Measurements from ENCODE around the gene GALNT17. TPM values are rescaled to one million over a fixed set of nuclear protein-coding genes. Genes with fewer than 3 reads are reported as not detected.
A peak's percentile ranks its signal among the peaks of the same experiment; 100 is the strongest.

Gene GALNT17
- polyA plus RNA-seq, 1 donor from 2014 or later, result 15.7 TPM

DNA sequence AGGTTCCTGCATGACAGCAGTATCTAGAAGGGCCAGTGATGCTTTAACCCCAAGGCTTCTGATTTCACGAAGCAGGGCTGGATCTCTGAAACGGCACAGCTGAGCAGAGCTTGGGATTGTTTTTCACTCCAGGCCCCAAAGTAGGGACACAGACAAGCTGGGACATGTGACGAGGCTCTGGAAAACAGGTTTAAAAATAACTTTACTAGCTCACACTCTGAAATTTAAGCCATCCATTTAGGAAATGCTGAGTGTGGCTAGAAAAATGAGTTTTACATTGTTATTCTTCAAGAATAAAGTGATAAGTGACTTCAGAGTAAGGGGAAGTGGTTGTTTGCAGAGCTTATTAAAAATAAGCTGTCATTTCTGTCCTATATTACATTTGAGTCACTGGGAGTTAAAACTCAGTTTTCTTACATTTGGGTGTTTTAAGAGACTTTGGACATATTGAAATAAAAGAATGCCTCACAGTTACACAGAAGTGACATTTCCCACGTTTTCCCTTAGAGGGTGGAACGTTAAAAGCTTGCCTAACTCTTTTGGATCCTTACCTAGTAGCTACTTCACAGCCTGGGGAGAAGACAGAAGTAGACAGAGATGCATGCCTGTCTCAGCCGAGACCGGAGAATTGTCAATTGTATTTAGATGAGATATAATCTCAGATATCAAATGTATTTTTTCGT is 107.8 kb downstream of the GALNT17 start:
- H3K4me3 ChIP-seq (ENCODE audit: low read length), result no peak overlapping the region
- H3F3A ChIP-seq (ENCODE audit: insufficient read depth, low read length, poor library complexity, severe bottlenecking), result no peaks in the 10 kb centered on the region
- TF ChIP-seq EP300 (conservative IDR thresholded peaks at IDR 0.05; ENCODE audit: poor library complexity, severe bottlenecking) (no peak), SMC3 (conservative IDR thresholded peaks at IDR 0.05; ENCODE audit: poor library complexity) (no peak)
- no peaks in the 10 kb centered on the region for H3K9me3 ChIP-seq (ENCODE audit: low read length)
- H3K79me2 ChIP-seq (replicated peaks; ENCODE audit: insufficient read depth, low read length), result no peaks in the 10 kb centered on the region
- no peak overlapping the region for H3K4me2 ChIP-seq (ENCODE audit: low read length)
- no peak overlapping the region for H2AFZ ChIP-seq (ENCODE audit: low read depth, low read length)
- no peak overlapping the region for H3K9ac ChIP-seq (ENCODE audit: low read length)
- no peak overlapping the region for H3K27ac ChIP-seq (ENCODE audit: low read length)
- no peaks in the 10 kb centered on the region for H3K9me2 ChIP-seq (ENCODE audit: insufficient read depth, low read length)
- no peaks in the 10 kb centered on the region for H3K27me3 ChIP-seq (ENCODE audit: insufficient read depth, low read depth, low read length)
- H3K36me3 ChIP-seq (ENCODE audit: insufficient read depth, low read length), result no peaks in the 10 kb centered on the region
- H4K20me1 ChIP-seq (ENCODE audit: insufficient read depth), result no peaks in the 10 kb centered on the region

DNA sequence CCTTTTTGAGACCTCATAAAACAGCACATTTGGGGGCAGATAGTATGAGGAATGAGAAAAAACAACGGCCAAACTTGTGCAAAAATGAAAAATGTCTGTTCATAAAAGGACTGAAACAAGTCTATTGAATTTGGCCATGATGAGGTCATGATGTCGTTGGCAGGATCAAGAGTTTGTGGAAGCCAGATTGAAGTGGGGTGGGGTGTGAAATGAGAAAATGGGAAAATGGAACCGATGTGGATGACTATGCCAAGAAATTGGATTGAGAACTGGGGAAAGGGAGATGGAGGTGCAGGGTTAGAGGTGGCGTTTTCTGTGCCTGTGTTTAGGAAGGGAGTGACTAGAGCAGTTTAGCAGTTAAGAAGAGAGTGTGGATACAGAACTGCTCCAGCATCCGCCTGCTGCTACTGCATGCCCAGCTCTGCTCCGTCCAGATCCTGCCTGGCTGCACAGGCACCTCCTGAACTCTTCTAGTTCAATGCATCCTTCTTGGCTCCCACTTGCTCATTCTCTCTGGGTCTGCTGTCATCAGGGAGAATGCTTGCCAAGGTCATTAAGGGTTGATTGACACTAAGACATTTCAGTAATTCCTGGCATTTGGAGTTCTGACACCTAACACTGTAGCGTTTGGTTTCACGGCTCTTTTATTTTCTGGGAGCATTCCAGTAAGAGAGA is 111.9 kb downstream of the GALNT17 start:
- Histone ChIP-seq H4K20me1 (ENCODE audit: insufficient read depth) (no peaks in the 10 kb centered on the region), H3K27me3 (ENCODE audit: insufficient read depth, low read depth, low read length) (no peaks in the 10 kb centered on the region), H3K9ac (ENCODE audit: low read length) (no peak overlapping the region), H3K4me2 (ENCODE audit: low read length) (no peak overlapping the region), H3K4me3 (ENCODE audit: low read length) (no peak overlapping the region), H3K36me3 (ENCODE audit: insufficient read depth, low read length) (no peaks in the 10 kb centered on the region), H3K79me2 (replicated peaks; ENCODE audit: insufficient read depth, low read length) (no peaks in the 10 kb centered on the region), H3K27ac (ENCODE audit: low read length) (no peak overlapping the region), H3K9me2 (ENCODE audit: insufficient read depth, low read length) (no peaks in the 10 kb centered on the region), H2AFZ (ENCODE audit: low read depth, low read length) (no peak overlapping the region), H3K9me3 (ENCODE audit: low read length) (no peaks in the 10 kb centered on the region), H3F3A (ENCODE audit: insufficient read depth, low read length, poor library complexity, severe bottlenecking) (no peaks in the 10 kb centered on the region)
- TF ChIP-seq EP300 (conservative IDR thresholded peaks at IDR 0.05; ENCODE audit: poor library complexity, severe bottlenecking) (peak; percentile 49), SMC3 (conservative IDR thresholded peaks at IDR 0.05; ENCODE audit: poor library complexity) (no peak)

DNA sequence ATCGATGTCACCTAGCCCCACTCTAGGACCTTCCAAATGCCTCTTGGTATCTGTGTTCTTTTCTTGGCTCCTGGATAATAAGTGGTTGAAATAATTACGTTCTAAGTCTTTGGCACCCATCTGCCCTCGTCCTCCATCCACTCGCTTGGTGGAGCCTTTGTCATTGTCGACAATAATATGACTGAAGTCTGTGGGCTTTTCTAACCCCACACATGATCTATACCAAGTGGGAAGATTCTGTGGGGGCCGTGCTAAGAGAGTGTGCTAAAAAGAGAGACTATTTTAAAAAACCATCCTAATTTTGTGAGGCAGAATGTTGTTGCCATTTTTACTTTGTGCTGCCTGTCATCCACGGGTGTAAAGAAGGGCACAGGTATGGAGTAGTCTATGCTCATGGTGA is 113.1 kb downstream of the GALNT17 start:
- Histone ChIP-seq H3K27me3 (ENCODE audit: insufficient read depth, low read depth, low read length) (no peaks in the 10 kb centered on the region), H3K36me3 (ENCODE audit: insufficient read depth, low read length) (no peaks in the 10 kb centered on the region), H3K27ac (ENCODE audit: low read length) (no peak overlapping the region), H3K9me2 (ENCODE audit: insufficient read depth, low read length) (no peaks in the 10 kb centered on the region), H2AFZ (ENCODE audit: low read depth, low read length) (no peak overlapping the region), H3F3A (ENCODE audit: insufficient read depth, low read length, poor library complexity, severe bottlenecking) (no peaks in the 10 kb centered on the region), H3K79me2 (replicated peaks; ENCODE audit: insufficient read depth, low read length) (no peaks in the 10 kb centered on the region), H4K20me1 (ENCODE audit: insufficient read depth) (no peaks in the 10 kb centered on the region), H3K4me2 (ENCODE audit: low read length) (no peak overlapping the region), H3K9ac (ENCODE audit: low read length) (no peak overlapping the region), H3K4me3 (ENCODE audit: low read length) (no peak overlapping the region), H3K9me3 (ENCODE audit: low read length) (no peaks in the 10 kb centered on the region)
- TF ChIP-seq MXI1 (conservative IDR thresholded peaks at IDR 0.05; ENCODE audit: poor library complexity, severe bottlenecking) (no peak), EP300 (conservative IDR thresholded peaks at IDR 0.05; ENCODE audit: poor library complexity, severe bottlenecking) (no peak), SMC3 (conservative IDR thresholded peaks at IDR 0.05; ENCODE audit: poor library complexity) (no peak), EZH2 (IDR thresholded peaks at IDR 0.05; ENCODE audit: borderline replicate concordance, insufficient read depth, low read length, poor library complexity, severe bottlenecking) (no peak), RAD21 (conservative IDR thresholded peaks at IDR 0.05) (no peak), POLR2AphosphoS5 (IDR thresholded peaks at IDR 0.05) (no peak), TAF1 (IDR thresholded peaks at IDR 0.05; ENCODE audit: low read depth) (no peak)
- TF ChIP-seq, protein P1, sequence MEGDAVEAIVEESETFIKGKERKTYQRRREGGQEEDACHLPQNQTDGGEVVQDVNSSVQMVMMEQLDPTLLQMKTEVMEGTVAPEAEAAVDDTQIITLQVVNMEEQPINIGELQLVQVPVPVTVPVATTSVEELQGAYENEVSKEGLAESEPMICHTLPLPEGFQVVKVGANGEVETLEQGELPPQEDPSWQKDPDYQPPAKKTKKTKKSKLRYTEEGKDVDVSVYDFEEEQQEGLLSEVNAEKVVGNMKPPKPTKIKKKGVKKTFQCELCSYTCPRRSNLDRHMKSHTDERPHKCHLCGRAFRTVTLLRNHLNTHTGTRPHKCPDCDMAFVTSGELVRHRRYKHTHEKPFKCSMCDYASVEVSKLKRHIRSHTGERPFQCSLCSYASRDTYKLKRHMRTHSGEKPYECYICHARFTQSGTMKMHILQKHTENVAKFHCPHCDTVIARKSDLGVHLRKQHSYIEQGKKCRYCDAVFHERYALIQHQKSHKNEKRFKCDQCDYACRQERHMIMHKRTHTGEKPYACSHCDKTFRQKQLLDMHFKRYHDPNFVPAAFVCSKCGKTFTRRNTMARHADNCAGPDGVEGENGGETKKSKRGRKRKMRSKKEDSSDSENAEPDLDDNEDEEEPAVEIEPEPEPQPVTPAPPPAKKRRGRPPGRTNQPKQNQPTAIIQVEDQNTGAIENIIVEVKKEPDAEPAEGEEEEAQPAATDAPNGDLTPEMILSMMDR (IDR thresholded peaks at IDR 0.05; ENCODE audit: poor library complexity, severe bottlenecking), result no peak
- TF ChIP-seq, protein P2, sequence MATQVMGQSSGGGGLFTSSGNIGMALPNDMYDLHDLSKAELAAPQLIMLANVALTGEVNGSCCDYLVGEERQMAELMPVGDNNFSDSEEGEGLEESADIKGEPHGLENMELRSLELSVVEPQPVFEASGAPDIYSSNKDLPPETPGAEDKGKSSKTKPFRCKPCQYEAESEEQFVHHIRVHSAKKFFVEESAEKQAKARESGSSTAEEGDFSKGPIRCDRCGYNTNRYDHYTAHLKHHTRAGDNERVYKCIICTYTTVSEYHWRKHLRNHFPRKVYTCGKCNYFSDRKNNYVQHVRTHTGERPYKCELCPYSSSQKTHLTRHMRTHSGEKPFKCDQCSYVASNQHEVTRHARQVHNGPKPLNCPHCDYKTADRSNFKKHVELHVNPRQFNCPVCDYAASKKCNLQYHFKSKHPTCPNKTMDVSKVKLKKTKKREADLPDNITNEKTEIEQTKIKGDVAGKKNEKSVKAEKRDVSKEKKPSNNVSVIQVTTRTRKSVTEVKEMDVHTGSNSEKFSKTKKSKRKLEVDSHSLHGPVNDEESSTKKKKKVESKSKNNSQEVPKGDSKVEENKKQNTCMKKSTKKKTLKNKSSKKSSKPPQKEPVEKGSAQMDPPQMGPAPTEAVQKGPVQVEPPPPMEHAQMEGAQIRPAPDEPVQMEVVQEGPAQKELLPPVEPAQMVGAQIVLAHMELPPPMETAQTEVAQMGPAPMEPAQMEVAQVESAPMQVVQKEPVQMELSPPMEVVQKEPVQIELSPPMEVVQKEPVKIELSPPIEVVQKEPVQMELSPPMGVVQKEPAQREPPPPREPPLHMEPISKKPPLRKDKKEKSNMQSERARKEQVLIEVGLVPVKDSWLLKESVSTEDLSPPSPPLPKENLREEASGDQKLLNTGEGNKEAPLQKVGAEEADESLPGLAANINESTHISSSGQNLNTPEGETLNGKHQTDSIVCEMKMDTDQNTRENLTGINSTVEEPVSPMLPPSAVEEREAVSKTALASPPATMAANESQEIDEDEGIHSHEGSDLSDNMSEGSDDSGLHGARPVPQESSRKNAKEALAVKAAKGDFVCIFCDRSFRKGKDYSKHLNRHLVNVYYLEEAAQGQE (IDR thresholded peaks at IDR 0.05; ENCODE audit: borderline replicate concordance), result no peak

Data from neural cell (in vitro differentiated cells).